HL-60 (cell line): Measurements from ENCODE around the gene ADARB1.

Experiments
- DNase-seq, 2 experiments: peaks; one replicate each; pipeline ENCODE4 v3.0.0-alpha.2; 2010 to 2020; ENCODE audit warnings: low read depth in 1 of 2, low spot score in 1 of 2
- H3K27ac ChIP-seq: fragments of 250-450 bp; sonication (Bioruptor Pico); replicated peaks from 2 replicates; pipeline ENCODE4 v1.5.1; 2020; ENCODE audit warnings: mild to moderate bottlenecking, moderate library complexity
- H3K27me3 ChIP-seq: fragments of 250-450 bp; sonication (Bioruptor Pico); 2 replicates; pipeline ENCODE4 v1.5.1; 2021; ENCODE audit warnings: mild to moderate bottlenecking, moderate library complexity; ENCODE audit not compliant: insufficient read depth, poor library complexity, severe bottlenecking
- H3K4me3 ChIP-seq: replicated peaks from 2 replicates; pipeline ENCODE4 v1.5.1; 2011; ENCODE audit warnings: mild to moderate bottlenecking, control low read depth, low read length; ENCODE audit not compliant: insufficient read depth
- CTCF ChIP-seq: IDR thresholded peaks from one replicate; pipeline ENCODE4 v1.5.1; 2011; ENCODE audit warnings: low read length, control low read depth, inconsistent platforms; ENCODE audit not compliant: insufficient read depth
- GABPA ChIP-seq: IDR thresholded peaks from 2 replicates; pipeline ENCODE4 v1.6.1; 2012; ENCODE audit warnings: low read depth
- POLR2AphosphoS5 ChIP-seq: IDR thresholded peaks from 2 replicates; pipeline ENCODE4 v1.6.1; 2012; ENCODE audit warnings: low read depth
- SPI1 ChIP-seq: IDR thresholded peaks from 2 replicates; pipeline ENCODE4 v1.6.1; 2012; ENCODE audit warnings: low read depth, mild to moderate bottlenecking, borderline replicate concordance
- TF ChIP-seq, protein P1 (sequence below): IDR thresholded peaks from 2 replicates; pipeline ENCODE4 v1.6.1; 2012; ENCODE audit warnings: low read depth; ENCODE audit not compliant: insufficient replicate concordance

The ADARB1 gene

DNA sequence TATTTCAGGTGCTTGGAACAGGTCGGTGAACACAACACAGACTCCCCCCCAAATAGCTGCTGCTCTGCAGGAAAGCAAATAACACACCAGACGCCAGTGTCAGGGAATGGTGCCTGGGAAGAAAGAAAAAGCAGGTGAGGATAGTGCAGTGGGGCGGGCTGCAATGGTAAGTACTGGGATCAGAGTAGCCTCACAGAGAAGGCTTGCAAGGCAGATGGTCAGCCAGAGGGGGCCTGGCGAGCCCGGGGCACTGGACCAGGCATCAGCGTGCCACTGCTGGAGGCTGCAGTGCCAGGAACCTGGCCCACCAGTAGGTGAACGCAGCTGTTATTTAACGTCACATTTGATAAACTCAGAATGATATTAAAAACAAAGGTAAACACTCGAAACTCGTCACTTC lies 153.4 kb downstream of the ADARB1 start:
- no peak overlapping the region for H3K4me3 ChIP-seq
- H3K27me3 ChIP-seq = peaks cover 1% of the 10 kb centered on the region
- no peak overlapping the region for H3K27ac ChIP-seq
- no peak for DNase-seq
- TF ChIP-seq GABPA = no peak

DNA sequence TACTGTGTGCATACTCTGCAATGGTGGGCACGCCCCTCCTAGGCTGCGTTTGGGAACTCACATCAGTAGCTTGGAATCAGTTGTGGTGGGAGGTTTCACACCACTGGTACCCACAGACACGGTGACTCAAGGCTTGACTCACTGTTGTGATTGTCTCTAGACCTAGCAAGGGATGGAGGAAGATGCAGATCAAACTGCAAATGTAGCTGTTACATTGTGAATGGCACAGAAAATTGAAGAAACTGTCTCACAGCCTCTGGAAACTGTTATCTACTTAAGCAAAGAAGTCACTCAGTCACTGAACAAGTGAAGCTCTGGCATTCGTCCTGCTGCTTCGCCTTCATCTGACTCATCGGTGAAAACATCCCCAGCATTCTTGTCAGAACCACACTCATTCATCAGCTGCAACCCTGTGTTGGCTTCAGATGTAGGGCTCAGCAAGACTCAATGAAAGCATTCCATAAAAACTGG lies 153.8 kb downstream of the ADARB1 start:
- peaks cover 3% of the 10 kb centered on the region for H3K27me3 ChIP-seq
- no peak for DNase-seq

GRCh38 chr21:45228656-45229240 lies 154.4 kb downstream of the ADARB1 start:
- TF ChIP-seq, protein P1, sequence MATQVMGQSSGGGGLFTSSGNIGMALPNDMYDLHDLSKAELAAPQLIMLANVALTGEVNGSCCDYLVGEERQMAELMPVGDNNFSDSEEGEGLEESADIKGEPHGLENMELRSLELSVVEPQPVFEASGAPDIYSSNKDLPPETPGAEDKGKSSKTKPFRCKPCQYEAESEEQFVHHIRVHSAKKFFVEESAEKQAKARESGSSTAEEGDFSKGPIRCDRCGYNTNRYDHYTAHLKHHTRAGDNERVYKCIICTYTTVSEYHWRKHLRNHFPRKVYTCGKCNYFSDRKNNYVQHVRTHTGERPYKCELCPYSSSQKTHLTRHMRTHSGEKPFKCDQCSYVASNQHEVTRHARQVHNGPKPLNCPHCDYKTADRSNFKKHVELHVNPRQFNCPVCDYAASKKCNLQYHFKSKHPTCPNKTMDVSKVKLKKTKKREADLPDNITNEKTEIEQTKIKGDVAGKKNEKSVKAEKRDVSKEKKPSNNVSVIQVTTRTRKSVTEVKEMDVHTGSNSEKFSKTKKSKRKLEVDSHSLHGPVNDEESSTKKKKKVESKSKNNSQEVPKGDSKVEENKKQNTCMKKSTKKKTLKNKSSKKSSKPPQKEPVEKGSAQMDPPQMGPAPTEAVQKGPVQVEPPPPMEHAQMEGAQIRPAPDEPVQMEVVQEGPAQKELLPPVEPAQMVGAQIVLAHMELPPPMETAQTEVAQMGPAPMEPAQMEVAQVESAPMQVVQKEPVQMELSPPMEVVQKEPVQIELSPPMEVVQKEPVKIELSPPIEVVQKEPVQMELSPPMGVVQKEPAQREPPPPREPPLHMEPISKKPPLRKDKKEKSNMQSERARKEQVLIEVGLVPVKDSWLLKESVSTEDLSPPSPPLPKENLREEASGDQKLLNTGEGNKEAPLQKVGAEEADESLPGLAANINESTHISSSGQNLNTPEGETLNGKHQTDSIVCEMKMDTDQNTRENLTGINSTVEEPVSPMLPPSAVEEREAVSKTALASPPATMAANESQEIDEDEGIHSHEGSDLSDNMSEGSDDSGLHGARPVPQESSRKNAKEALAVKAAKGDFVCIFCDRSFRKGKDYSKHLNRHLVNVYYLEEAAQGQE = no peak
- no peak for TF ChIP-seq CTCF
- Histone ChIP-seq H3K27ac (no peak overlapping the region), H3K4me3 (no peak overlapping the region), H3K27me3 (peaks cover 5% of the 10 kb centered on the region)
- DNase-seq = no peak

More for the DNA sequence above, 153.8 kb downstream of the ADARB1 start:
- no peak overlapping the region for H3K4me3 ChIP-seq
- TF ChIP-seq GABPA (no peak), CTCF (no peak), POLR2AphosphoS5 (no peak), SPI1 (no peak)
- TF ChIP-seq, protein P1 = no peak
- no peak overlapping the region for H3K27ac ChIP-seq

GRCh38 chr21:45231705-45232104 lies 157.3 kb downstream of the ADARB1 start:
- H3K27me3 ChIP-seq = peaks cover 5% of the 10 kb centered on the region

More at GRCh38 chr21:45231705-45232104, 157.3 kb downstream of the ADARB1 start:
- Histone ChIP-seq H3K4me3 (no peak overlapping the region), H3K27ac (no peak overlapping the region)
- no peak for DNase-seq
- TF ChIP-seq GABPA (no peak), POLR2AphosphoS5 (no peak), SPI1 (no peak), CTCF (no peak)
- TF ChIP-seq, protein P1 = no peak
